BJ (cell line): ENCODE measurements around the gene FAM180A. TPM values are rescaled to one million over a fixed set of nuclear protein-coding genes. Genes with fewer than 3 reads are reported as not detected.

Experiments used
- CTCF ChIA-PET: fragments of 350-600 bp; formaldehyde crosslinking; extraction: SDS; loops from one replicate; lab custom pipeline; 2021; ENCODE audit warnings: antibody characterized with exemption, inconsistent platforms; lab: Yijun Ruan, JAX
- POLR2A ChIA-PET: fragments of 300-600 bp; sonication (Branson Sonifier 250); formaldehyde crosslinking; extraction: SDS; loops from one replicate; lab custom pipeline; 2021; ENCODE audit warnings: antibody characterized with exemption; lab: Charles Lee
- DNase-seq: peaks from one replicate; pipeline ENCODE4 v3.0.0-alpha.2; 2011; ENCODE audit warnings: low read depth
- H3K27me3 ChIP-seq: 2 replicates; pipeline ENCODE4 v1.6.0; 2011; ENCODE audit warnings: low read length; ENCODE audit not compliant: control insufficient read depth, insufficient read depth
- H3K36me3 ChIP-seq: 2 replicates; pipeline ENCODE4 v1.5.1; 2011; ENCODE audit warnings: low read length; ENCODE audit not compliant: control insufficient read depth, insufficient read depth
- H3K4me3 ChIP-seq: 2 replicates; pipeline ENCODE4 v1.5.1; 2011; ENCODE audit warnings: low read depth, mild to moderate bottlenecking, control low read depth, low read length
- polyA plus RNA-seq: library from polyadenylated mRNA; depleted of rRNA; stranded (reverse); fragments of >200 nt; gene quantifications from 2 replicates; pipeline ENCODE4 v1.2.3, GENCODE V29; 2011
- TF ChIP-seq, protein P1 (sequence below): IDR thresholded peaks from 2 replicates; pipeline ENCODE4 v1.5.1; 2011; ENCODE audit warnings: low read depth, mild to moderate bottlenecking, control low read depth, inconsistent platforms, low read length, moderate library complexity; ENCODE audit not compliant: insufficient read depth

The FAM180A gene
- polyA plus RNA-seq, 1 experiment = 2.1 TPM

DNA sequence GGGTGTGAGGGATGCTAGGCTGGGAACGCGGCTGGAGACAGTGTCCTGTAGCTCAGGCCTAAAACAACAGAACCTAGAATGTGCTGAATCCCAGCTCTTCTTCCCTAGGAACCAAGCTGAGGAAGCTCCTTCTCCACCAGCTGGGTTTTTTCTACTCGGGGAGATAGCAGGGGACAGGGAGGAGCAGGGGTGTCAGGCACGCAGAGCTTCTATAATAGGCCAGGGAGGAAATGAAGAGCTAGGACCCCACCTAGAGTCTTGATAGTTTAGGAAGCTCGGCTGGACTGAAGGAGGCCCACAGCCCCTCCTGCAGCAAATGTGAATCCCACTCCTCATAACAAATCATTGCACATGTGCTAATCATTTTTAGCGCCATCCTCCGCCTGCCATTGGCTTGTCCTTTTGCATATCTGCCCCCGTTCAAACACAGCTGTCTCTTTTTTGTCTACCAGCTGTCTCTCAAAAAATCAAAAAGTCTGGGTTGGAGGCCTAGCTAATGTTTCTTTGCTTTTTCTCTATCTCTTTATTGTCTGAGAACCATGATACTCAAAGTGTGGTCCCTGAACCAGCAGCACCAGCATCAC, 24.1 kb upstream of the FAM180A start:
- TF ChIP-seq, protein P1, sequence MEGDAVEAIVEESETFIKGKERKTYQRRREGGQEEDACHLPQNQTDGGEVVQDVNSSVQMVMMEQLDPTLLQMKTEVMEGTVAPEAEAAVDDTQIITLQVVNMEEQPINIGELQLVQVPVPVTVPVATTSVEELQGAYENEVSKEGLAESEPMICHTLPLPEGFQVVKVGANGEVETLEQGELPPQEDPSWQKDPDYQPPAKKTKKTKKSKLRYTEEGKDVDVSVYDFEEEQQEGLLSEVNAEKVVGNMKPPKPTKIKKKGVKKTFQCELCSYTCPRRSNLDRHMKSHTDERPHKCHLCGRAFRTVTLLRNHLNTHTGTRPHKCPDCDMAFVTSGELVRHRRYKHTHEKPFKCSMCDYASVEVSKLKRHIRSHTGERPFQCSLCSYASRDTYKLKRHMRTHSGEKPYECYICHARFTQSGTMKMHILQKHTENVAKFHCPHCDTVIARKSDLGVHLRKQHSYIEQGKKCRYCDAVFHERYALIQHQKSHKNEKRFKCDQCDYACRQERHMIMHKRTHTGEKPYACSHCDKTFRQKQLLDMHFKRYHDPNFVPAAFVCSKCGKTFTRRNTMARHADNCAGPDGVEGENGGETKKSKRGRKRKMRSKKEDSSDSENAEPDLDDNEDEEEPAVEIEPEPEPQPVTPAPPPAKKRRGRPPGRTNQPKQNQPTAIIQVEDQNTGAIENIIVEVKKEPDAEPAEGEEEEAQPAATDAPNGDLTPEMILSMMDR = no peak
- CTCF ChIA-PET = interaction anchor here (0.5 to 2.2 kb wide), 5 partner anchors 12 to 91 kb away, joined by 3 to 9 read pairs (median 3); no protein-coding TSS in a partner anchor
- Histone ChIP-seq H3K4me3 (no peak overlapping the region), H3K27me3 (no peaks in the 10 kb centered on the region; the same call in none of the 2 replicates), H3K36me3 (no peaks in the 10 kb centered on the region)
- POLR2A ChIA-PET = no interaction called here
- DNase-seq = no peak

DNA sequence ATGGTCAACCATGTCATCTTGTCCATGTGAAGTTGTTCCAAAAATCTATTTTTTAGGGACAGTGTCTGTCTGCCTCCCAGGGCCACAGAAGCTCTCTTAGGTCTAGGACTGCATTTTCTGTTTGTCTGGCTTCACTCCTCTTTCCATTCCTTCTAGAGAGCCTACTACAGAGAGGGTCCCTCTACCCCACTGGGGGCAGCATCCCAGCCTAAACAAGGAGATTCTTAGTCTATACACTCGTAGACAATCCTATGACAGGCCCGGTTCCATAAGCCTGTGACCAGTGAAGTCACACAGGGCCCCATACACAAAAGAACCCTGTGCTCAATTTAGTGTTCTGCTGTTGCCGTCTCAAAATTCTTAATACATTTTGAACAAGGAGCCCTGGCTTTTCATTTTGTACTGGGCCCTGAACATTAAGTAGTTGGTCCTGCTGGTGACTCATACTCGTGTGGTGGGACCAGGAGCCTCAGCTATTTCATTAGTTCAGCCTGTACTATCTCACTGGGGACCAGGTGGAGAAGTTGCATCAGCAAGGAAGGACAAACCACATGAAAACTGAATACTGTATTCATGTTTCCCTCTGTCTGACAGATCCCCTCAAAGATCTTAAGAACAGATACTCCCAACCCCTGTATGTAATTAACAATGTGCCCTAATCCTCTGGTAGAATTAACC, 23.5 kb upstream of the FAM180A start:
- Histone ChIP-seq H3K27me3 (no peaks in the 10 kb centered on the region; the same call in none of the 2 replicates), H3K36me3 (no peaks in the 10 kb centered on the region), H3K4me3 (no peak overlapping the region)
- TF ChIP-seq, protein P1 = no peak
- ChIA-PET CTCF (interaction anchor here (0.5 to 1.7 kb wide), 6 partner anchors 12 to 109 kb away, joined by 3 to 6 read pairs (median 3); partner anchors contain the start of gene STMP1), POLR2A (no interaction called here)
- DNase-seq = no peak

DNA sequence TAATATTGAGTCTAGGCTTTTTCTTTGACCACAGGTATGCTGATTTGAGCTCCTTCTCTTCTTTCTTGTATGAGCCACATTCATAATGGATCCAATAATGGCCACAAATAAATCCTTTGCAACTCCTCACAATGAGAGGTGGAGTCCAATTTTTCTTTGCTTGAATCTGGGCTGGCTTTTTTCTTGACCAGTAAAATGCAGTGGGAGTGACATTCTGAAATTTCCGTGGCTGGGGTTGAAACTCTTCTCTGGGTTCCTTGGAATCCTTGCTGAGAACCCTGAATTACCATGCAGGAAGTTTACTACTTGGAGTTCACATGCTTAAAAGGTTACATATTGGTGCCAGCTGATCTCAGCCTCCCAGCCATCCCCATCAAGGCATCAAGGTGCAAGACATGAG, 22.4 kb upstream of the FAM180A start:
- ChIA-PET CTCF (interaction anchor here (0.8 to 1.7 kb wide), 4 partner anchors 13 to 108 kb away, joined by 3 to 6 read pairs (median 4); partner anchors contain the start of gene STMP1), POLR2A (no interaction called here)
- no peak overlapping the region for H3K4me3 ChIP-seq
- no peak for DNase-seq
- TF ChIP-seq, protein P1 = no peak
- H3K27me3 ChIP-seq = no peaks in the 10 kb centered on the region; the same call in none of the 2 replicates
- H3K36me3 ChIP-seq = no peaks in the 10 kb centered on the region

DNA sequence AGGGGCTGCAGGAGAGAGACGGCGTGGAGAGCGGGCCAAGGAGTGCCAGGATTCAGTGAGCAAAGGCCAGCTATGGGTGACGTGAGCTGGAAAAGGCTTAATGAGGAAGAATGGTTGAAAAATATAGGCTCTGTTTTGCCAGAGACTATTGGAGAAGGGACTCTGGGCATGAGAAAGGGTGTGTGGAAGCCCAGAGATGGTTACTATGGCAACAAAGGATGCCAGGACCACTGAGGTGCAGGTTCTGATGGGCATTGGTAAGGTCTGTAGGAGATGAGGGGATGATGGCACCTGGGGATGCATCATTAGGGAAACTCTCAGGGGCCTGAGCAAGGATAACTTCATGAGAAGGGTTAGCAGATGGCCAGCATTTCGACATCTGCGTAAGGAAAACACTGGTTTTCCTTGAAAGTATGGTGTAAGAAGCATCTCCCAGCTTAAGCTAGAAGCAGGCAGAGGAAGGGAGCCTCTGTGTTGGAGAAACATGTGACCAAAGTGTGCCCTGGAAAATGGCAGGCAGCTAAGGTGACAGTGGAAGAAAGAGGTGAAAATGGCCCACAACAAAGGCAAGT, 21.6 kb upstream of the FAM180A start:
- POLR2A ChIA-PET = no interaction called here
- no peak overlapping the region for H3K4me3 ChIP-seq
- no peak for DNase-seq
- H3K36me3 ChIP-seq = no peaks in the 10 kb centered on the region
- no peaks in the 10 kb centered on the region; the same call in none of the 2 replicates for H3K27me3 ChIP-seq
- CTCF ChIA-PET = interaction anchor here (1.5 kb wide), 1 partner anchor 14 kb away, joined by 3 read pairs; no protein-coding TSS in a partner anchor
- TF ChIP-seq, protein P1 = no peak
